Transverse colon (tissue), 4 donors: Measurements from ENCODE around the gene COL13A1.

Experiments
- CTCF ChIP-seq, 5 experiments: fragments of 200-600 bp in 3 of 5; fragments of 450-650 bp in 2 of 5; sonication (generic) in 3 of 5; IDR thresholded peaks; 1 replicate in 2 of 5; 2 replicates in 3 of 5; pipeline ENCODE4 v1.5.1; 2016 to 2017; ENCODE audit warnings: antibody characterized with exemption in 5 of 5, inconsistent platforms in 3 of 5, mild to moderate bottlenecking in 2 of 5, moderate library complexity in 1 of 5
- POLR2A ChIP-seq: fragments of 450-650 bp; IDR thresholded peaks from one replicate; pipeline ENCODE4 v1.6.1; 2016; ENCODE audit warnings: antibody characterized with exemption, mild to moderate bottlenecking, moderate library complexity
- POLR2AphosphoS5 ChIP-seq, 3 donors: sonication (generic); formaldehyde crosslinking; IDR thresholded peaks; one replicate each; pipeline ENCODE4 v1.6.1; 2016; ENCODE audit warnings: antibody characterized with exemption in 3 of 3

- no peak for TF ChIP-seq CTCF (IDR thresholded peaks at IDR 0.05)
- no peak for TF ChIP-seq POLR2A
- TF ChIP-seq POLR2AphosphoS5 (IDR thresholded peaks at IDR 0.05), result no peak
These were observed 112.1 kb downstream of the COL13A1 start for GRCh38 chr10:69913606-69914382.
